Dermis microvascular lymphatic vessel endothelial cell (primary cell): Measurements from ENCODE around the gene ATP8B4. TPM values are rescaled to one million over a fixed set of nuclear protein-coding genes. Genes with fewer than 3 reads are reported as not detected.
"Not testable (repeated sequence)": the region's sequence is repeated elsewhere in the genome, so short reads cannot be mapped to it uniquely, and the experiment has no call there.

ENCODE experiments used
- DNase-seq, 2 donors: peaks; one replicate each; pipeline versions ENCODE4 v3.0.0 to v3.0.0-alpha.2; 2010; ENCODE audit warnings: low read depth in 2 of 2
- total RNA-seq: library from RNA; depleted of rRNA; stranded (reverse); fragments of >200 nt; gene quantifications from 2 replicates; pipeline ENCODE4 v1.2.1, GENCODE V29; 2014

The ATP8B4 gene
- total RNA-seq, 1 donor from 2014 or later = 0.39 TPM

- no peak for DNase-seq
Measured at GRCh38 chr15:50108461-50108860, 10.6 kb downstream of the ATP8B4 start.

GRCh38 chr15:50107591-50108408 is 11.2 kb downstream of the ATP8B4 start:
- DNase-seq = no peak

GRCh38 chr15:50107157-50107556 is 11.9 kb downstream of the ATP8B4 start:
- DNase-seq = no peak

GRCh38 chr15:50106457-50106856 is 12.6 kb downstream of the ATP8B4 start:
- DNase-seq = no peak

- DNase-seq = no peak
Measured at GRCh38 chr15:50100486-50100885, 18.5 kb downstream of the ATP8B4 start.

- DNase-seq = no peak
Measured at GRCh38 chr15:50098545-50098944, 20.5 kb downstream of the ATP8B4 start.

GRCh38 chr15:50095938-50096821 is 22.9 kb downstream of the ATP8B4 start:
- no peak for DNase-seq

- DNase-seq = not testable (repeated sequence)
Measured at GRCh38 chr15:50089386-50089785, 29.6 kb downstream of the ATP8B4 start.

- no peak for DNase-seq
Measured at GRCh38 chr15:50084932-50085331, 34.1 kb downstream of the ATP8B4 start.

GRCh38 chr15:50083424-50084025 is 35.5 kb downstream of the ATP8B4 start:
- no peak for DNase-seq

- DNase-seq = no peak
Measured at GRCh38 chr15:50082066-50082465, 37.0 kb downstream of the ATP8B4 start.

GRCh38 chr15:50077651-50078050 is 41.4 kb downstream of the ATP8B4 start:
- DNase-seq = no peak

- DNase-seq = no peak
Measured at GRCh38 chr15:50077176-50077575, 41.9 kb downstream of the ATP8B4 start.

GRCh38 chr15:50075319-50075718 is 43.7 kb downstream of the ATP8B4 start:
- no peak for DNase-seq

- no peak for DNase-seq
Measured at GRCh38 chr15:50071551-50072258, 47.3 kb downstream of the ATP8B4 start.

- DNase-seq = no peak
Measured at GRCh38 chr15:50068016-50068415, 51.0 kb downstream of the ATP8B4 start.

GRCh38 chr15:50067254-50067653 is 51.8 kb downstream of the ATP8B4 start:
- DNase-seq = no peak

- DNase-seq = no peak
Measured at GRCh38 chr15:50066666-50067065, 52.4 kb downstream of the ATP8B4 start.

- peak; percentile 9 to 21 for DNase-seq
Measured at GRCh38 chr15:50066202-50066601, 52.8 kb downstream of the ATP8B4 start.

- DNase-seq = no peak
Measured at GRCh38 chr15:50065279-50065678, 53.8 kb downstream of the ATP8B4 start.

GRCh38 chr15:50064673-50065072 is 54.4 kb downstream of the ATP8B4 start:
- DNase-seq = no peak
